GM19452 (cell line): Measurements from ENCODE around the gene GSE1.

Experiments used
- ATAC-seq: cut with Tn5 transposase; IDR thresholded peaks from one replicate; pipeline ENCODE4 v1.9.1; 2021; ENCODE audit not compliant: unreplicated experiment

Gene GSE1

DNA sequence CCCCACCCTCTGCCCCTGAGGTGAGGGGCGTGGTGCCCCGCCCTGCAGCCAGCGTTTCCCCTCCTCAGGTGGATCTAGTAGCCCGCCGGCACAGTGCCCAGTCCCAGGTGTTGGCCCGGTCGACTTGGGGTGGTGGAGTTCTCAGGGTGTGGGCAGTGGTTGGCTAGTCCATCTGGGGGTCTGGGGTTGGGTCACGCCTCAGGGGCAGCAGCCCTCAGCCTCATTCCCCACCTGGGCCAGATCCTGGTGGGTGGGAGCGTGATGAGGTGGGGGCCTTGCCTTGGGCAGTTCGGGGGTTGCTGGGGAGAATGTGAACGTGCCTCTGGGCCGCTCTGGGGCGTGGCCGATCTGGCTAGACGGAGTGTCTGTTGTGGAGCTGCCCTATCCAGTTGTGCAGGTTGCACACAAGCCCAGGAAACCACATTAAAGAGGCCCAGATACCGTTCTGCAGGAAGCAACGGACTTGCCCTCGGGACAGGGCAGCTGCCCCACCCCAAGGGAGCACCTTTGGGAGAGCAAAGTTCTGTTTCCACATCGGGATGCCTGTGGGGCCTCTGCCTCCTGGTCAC lies 32.0 kb downstream of the GSE1 start:
- no peak for ATAC-seq

- ATAC-seq: no peak
Observed at GRCh38 chr16:85646358-85646907, 33.3 kb downstream of the GSE1 start.

- no peak for ATAC-seq
Observed at GRCh38 chr16:85646976-85647375, 33.9 kb downstream of the GSE1 start.

GRCh38 chr16:85648070-85648714 lies 35.1 kb downstream of the GSE1 start:
- ATAC-seq: no peak

GRCh38 chr16:85648805-85649204 lies 35.7 kb downstream of the GSE1 start:
- no peak for ATAC-seq

DNA sequence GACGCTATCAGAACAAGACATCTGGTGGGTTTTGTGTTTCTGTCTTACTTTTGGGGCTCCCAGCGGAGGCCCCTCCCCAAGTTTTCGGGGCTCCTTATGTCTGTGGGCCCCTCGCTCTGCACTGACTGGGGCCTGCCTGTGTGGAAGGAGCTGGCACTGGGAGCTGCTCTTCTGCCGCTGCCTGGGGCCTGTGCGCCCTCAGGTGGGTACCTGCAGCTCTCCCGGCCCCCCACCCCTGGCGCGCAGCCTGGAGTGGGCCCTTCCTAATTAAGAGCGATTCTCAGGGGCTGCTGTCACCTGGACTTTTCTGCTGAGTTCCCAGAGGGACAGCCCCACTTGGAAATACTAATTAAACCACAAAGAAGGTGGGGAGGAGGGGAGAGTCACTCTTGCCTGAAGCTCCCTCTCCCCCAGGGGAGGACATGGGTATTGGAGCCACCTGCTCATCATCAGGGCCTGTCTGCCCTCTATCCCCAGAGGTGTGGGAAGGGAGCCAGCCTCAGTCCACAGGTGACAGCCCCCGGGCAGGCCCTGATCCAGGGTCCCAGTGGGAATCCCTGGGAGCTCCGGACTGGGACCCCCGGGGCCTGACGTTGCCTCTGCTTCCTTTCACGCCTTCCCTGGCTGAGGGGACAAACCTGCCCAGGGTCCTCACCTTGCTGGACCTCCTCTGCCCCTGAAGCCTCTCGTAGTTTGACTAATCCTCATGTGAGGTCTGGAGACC lies 36.5 kb downstream of the GSE1 start:
- ATAC-seq: no peak

DNA sequence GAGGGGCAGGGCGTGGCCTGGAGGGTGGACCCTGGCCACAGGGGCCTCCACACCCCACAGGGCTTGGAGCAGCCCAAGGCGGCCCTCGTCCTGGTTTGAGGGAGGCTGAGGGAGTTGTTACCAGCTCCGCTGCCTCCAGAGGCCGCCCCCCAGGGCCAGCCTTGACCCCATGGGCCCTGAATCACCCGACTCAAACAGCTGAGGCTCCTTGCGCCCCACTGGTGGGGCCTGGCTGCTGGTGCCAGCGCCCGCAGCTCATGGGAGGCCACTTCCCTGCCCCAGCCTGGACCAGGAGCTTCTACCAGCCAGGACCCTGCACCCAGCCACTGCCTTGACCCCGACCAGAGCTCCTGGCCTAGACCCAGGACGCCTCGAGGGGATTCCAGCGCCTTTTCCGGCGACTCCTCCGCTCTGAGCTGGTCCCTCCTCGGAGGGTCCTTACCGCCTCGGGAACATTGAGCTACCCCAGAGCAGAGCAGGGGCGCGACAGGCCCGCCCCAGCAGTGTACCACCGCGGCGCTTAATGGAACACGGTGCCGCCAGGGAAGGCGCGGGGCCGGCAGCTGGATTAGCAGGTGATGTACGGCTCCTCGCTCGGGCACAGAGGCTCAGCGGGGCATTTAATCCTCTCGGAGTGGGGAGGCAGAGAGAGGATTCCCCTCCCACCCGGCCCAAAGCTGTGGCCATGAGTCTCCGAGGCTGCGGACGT lies 37.2 kb downstream of the GSE1 start:
- no peak for ATAC-seq

DNA sequence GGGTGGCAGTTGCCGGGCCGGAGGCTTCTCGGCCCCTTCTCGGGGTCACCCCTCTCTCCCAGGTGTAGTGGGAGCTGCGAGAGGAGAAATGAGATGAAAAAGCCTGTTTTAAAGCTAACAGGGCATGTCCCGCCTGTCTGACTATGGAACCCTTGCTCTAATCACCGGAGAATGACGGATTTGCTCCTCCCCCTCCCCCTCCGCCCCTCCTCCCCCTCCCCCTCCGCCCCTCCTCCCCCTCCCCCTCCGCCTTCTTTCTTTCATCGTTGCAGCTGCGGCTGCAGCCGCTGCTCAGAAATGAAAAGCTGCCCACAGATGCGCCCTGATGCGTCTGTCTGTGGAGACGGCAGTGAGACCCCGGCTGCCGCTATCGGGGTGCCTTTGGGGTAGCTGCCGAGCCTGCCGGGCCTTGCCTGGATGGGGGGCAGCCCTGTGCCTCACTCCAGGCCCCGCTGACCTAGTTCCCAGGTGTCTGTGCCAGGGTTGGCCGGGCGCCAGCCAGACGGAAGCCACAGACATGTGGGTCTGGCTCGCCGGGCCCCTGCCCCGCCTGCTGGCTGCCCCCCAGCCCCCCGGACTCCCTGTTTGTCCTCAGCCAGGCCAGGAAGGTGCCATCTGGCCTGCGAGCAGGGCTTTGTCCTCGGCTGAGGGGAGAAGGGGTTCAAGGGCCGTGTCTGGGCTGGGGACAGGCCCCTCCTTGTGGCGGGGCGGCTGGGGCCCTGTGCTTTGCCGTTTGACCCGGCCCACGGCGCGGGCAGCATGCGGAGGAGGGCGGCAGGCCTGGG lies 37.9 kb downstream of the GSE1 start:
- no peak for ATAC-seq

DNA sequence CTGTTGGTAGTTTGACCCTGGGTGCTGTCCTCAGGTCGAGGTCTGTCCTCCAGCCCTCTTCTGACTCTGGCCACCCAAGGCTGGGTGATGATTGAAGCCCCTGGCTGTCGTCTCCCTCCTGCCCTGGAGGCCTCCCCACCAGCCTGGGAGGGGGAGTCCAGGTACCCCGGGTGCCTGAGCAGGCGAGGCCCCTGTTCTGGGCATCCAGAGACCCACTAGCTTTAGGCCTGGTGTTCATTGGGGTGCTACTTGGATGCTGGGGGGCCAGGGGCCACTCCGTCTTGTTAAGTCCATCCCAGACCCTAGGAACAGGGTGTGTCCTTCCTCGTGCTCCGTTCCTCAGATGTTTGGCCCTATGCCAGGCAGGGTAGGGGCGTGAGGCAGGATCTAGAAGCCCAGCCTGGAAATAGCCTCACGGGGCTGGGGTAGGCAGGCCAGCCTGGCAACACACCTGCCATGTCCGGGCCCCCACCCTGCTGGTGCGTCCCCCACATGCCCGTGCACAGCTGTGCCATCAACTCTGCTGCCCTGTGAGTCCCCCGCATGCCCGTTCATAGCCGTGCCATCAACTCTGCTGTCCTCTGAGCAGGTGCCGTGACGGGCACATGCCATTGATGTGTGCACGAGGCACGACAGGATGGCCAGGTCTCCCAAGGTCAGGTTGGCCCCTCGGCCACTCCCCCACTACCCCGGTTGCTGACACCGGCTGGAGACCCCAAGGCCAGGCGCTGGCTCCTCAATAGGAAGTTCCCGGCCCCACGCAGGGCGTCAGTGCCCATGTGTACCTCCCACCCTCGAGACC lies 38.7 kb downstream of the GSE1 start:
- no peak for ATAC-seq

DNA sequence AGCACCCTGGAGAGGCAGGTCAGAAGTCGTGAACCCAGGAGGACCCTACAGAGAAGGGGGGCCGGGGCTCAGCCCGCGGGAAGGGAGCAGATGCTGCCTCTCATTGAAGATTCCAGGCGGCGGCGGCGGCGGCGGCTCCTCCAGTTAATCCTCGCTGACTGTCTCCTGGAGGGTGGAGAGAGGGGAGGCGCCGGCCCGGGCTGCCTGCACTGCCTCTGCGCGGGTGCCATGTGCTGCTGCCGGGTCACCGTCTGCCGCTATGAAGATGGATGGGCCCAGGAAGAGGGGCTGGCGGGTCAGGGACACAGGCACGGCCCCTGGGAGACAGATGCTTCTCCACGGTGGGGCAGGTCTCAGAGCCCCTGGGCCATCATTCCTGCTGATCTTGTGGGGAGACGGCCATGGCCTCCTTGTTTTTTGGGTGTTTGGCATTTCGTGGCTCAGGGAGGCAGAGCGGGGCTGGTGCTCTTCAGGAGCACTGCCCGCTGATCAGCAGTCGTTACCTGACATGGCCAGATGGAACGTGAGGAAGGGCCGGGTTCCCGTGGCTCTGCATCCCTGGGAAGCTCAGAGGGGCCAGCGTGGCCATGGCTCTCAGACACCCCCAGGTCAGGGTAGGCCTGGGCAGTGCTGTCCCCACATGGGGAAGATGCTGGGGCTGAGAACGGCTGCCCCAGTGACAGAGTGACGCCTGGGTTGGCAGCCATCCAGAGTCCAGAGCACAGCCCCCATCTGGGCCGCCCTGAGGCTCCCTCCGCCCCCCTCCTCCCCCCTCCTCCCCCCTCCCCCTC lies 39.5 kb downstream of the GSE1 start:
- no peak for ATAC-seq

DNA sequence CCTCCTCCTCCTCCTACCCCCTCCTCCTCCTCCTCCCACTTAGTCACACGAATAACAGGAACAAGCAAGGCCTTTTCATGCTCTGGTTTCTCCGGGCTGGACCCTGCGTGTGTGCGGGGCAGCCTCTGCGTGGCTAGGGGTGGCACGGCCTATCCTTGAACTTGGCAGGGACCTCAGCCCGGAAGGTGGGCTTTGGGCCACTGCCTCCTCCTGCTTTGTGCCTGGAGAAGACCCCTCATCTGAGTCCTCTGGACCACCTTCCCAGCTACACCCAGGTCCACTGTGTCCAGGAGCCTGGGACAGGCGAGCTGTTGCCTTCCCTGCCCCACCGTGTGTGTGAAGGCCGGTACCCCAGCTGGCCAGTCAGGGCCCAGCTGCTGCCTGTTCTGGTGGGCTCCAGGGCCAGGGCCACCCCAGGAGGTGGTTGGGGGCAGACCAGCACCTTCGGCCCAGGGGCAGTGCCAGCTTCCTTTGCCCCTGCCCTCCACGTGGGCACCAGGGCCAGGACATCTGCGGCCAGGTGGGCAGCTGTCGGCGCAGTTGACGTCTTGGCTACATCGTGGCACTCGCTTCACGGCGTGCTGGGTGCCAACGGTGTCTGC lies 40.3 kb downstream of the GSE1 start:
- ATAC-seq: no peak

GRCh38 chr16:85654251-85655095 lies 41.4 kb downstream of the GSE1 start:
- no peak for ATAC-seq

DNA sequence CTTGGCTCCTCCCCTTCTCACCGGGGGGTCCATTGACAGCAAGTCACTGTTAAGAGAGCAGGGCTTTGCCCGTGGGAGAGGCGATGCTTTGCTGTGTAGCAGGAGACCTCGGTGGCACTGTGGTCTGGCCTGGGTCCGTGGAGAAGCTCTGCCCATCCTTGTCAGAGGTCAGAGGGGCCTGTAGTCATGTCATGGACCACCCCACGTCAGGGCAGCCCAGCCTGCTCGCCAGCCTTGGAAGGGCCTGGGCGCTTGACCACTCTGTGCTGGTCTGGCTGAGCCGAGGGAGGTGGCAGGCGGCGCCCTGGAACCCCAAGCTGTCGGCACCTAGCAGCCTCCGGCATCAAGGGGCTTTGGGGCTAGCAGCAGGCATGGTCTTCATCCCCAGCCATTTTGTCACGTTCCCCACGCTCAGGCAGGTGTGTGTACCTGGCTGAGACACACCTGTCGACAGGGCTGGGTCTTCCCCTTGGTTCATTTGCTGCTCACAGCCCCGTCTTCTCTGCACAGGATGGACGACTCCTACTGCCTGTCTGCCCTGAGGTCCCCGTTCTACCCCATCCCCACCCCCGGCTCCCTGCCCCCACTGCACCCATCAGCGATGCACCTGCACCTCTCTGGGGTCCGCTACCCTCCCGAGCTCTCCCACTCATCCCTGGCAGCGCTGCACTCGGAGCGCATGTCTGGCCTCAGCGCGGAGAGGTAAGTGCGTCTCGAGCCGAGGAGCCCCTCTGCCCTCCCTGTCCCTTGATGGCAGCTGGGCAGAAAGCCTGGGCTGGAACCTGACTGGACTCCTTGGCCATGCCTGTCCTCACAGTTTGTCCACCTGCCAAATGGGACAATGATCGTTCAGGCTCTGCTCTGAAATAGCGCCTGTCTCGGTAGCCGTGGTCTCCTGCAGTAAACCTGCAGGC lies 42.4 kb downstream of the GSE1 start:
- no peak for ATAC-seq

DNA sequence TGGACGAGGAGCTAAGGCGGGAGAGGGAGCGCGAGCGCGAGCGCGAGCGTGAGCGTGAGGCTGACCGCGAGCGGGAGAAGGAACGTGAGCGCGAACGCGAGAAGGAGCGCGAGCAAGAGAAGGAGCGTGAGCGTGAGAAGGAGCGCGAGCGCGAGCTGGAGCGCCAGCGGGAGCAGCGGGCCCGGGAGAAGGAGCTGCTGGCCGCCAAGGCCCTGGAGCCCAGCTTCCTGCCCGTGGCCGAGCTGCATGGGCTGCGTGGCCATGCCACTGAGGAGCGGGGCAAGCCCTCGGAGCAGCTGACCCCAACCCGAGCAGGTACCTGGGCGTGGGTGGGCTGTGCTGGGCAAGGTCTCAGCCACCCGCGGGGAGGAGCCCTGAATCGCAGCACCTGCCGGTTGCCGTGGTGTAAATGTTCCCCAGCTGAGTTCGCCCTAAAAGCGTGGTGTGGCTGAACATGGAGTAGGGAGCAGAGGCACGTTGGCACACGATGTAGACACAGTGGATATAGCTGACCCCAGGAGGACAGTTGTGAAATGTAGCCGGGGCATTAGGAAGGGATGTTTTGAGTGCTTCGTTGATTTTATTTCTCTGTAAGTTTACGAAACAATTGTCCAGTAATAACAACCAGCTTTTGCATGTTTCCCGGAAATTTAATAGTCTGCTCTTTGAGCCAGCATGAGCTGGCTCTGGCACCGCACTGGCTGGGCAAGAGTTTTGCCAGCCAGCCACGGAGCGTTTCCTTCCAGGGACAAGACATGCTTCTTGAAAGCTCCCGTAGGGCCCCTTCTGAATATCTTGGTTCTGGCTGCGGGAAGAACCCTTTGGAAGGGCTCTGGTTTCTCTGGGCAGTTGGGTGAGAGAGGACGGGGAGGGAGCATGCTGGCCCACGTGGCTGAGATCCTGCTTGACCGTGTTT lies 43.5 kb downstream of the GSE1 start:
- no peak for ATAC-seq

DNA sequence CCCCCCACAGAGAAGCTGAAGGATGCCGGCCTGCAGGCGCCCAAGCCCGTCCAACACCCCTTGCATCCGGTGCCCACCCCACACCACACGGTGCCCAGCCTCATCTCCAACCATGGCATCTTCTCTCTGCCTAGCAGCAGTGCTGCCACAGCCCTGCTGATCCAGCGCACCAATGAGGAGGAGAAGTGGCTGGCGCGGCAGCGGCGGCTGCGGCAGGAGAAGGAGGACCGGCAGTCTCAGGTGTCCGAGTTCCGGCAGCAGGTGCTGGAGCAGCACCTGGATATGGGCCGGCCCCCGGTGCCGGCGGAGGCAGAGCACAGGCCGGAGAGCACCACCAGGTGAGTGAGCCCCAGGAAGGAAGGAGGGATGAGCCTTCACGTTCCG lies 44.1 kb downstream of the GSE1 start:
- ATAC-seq: no peak

DNA sequence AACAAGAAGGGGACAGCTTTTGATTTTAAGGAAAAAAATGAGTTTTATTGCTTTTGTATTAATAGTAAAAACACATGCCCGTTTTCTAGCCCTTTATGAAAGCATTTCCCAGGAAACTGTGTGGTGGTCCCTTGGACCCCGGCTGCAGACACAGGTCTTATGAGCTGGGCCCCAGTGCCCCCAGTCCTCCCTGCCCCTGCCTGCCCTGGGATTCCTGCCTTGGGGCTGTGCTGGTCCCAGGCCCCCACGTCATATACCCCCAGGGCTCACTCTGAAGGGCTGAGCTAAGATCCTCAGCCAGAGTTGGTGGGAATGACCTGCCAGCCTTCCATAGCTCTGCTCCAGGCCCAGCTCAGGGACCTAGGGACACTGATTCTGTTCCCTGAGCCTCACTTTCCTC lies 44.9 kb downstream of the GSE1 start:
- ATAC-seq: no peak
